AG08396 (cell line): ENCODE measurements around the gene FADS3.

ENCODE experiments used
- DNase-seq: peaks from one replicate; pipeline ENCODE4 v3.0.0; 2012; ENCODE audit warnings: low spot score, mixed read lengths

Gene FADS3

DNA sequence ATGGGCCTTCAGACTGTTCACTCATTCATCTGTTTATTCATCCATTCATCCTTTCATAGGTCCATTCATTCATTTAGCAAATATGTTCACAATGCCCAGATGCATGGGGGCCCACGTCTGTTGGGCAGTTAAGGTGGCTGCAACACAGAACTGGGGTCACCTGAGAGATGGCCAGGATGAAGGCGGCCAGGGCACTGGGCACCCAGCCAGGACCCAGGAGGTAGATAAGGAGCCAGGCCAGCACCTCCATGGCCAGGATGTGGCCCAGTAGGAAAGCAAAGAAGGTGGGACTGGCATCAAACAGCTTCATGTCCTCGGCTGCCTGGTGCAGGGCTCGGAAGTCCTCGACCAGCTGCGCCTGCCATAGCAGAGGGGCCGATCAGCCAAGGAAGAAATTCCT lies 12.2 kb downstream of the FADS3 start:
- DNase-seq: no peak

DNA sequence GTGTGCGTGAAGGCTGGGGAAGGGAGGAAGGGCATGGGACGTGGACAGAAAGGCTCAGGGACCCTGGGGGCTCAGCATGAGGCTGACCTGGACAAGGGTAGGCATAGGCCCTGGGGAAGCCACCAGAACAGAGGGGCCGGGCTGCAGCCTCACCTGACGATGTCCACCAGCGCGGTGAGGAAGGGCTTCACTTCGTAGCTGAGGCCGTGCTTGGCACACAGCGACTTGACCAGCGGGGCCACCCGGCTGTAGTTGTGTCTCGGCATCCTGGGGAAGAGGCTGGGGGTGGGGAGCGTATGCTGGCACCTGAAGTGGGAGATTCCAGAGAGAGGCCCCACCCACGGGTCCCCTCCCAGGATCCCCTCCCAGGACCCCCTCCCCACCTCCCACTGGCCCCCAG lies 15.6 kb downstream of the FADS3 start:
- no peak for DNase-seq

DNA sequence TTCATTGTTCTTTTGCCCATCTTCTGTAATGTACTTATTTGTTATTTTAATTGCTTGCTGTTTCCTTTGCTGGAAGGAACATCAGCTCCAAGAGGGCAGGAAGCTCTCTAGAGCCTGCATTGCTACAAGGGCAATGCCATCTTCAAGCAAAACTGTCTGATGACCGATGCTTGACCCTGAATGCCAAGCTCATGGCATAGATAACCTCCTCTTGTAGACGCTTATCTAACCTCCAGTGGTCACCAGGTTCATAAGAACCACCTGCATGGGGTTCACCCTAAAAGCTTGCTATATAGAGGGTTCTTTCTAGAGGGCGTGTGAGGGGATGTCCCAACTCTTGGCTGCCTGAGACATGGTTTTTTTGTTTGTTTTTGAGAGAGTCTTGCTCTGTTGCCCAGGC lies 16.5 kb downstream of the FADS3 start:
- no peak for DNase-seq

DNA sequence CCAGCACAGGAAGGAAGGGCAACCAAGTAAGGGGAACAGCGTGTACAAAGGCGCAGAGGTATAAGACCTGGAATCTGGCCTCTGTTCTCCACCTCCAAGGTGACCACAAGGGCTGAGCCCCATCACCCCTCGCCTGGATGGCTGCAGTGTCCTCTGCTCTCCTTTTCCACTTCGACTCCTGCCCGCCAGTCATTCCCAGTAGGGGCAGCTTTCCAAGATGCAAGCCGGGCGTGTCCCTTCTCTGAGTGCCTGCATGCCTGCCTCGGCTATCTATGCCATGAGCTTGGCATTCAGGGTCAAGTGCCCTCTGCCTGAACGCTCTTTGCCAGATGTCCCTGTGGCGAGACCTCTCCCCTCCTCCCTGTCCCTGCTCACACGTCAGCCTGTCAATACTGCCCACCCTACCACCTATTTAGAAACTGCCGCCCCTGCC lies 17.0 kb downstream of the FADS3 start:
- no peak for DNase-seq

DNA sequence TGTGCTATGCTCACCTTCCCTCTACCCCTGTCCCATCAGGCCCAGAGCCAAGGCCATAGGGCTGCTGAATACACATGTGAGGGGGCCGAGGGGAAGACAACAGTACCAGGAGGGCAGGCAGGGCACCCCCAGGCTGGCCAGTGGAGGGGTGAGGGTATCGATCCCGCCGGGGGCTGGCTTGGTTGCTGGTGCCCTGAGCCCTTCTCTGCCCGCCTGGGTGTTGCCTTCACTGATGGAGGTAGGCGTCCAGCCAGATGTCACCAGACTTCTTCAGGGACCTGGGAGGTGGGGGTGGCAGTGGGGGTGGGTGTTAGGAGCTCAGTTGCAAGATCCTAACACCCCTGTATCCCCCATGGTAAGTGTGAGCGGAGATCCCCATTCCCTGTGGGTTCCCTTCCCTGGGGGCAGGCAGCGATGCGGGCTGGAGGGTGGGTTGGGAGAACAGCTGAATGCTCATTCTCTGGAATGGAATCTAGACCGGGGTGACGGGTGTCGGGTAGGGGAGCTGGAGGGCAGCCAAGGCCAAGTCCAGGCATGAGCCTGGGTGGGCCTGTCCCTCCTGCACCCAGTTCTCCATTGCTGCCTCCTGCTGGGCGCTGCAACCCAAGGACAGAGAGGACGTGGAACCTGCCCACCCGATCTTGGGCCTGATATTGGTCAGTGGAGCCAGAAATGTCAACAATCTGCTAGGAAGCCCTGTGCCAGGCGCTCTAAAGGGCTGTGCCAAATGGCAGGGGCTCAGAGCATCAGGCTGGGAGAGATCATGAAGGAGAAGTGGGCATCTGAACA lies 17.6 kb downstream of the FADS3 start:
- DNase-seq: no peak

DNA sequence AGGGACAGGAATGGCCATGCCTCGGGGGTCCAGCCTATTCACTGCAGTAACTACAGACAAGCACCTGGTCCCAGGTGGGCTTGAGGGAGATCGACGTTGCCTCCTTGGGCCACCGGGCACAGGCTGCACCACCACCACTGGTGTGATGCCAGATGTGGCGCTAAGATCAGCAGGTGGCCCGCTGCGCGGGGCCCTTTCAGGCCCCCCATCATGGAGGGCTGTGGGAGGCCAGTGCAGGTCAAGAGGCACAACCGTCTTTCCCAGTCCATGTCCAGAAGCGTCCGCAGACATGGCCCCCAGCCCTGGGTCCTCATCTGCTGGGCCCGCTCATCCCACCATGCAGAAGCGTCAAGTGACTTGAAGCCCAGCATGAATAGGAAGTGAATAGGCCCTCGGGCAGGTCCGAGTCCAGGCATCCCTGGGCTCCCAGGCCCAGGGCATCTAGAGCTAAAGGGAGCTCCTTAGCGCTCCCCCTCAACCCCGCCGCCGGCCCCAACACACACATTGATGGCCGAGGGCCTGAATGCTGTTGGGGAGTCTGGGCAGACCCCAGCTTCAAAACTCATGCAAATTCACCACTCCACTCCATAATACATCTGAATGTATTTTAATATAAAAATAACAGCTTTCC lies 18.3 kb downstream of the FADS3 start:
- no peak for DNase-seq

DNA sequence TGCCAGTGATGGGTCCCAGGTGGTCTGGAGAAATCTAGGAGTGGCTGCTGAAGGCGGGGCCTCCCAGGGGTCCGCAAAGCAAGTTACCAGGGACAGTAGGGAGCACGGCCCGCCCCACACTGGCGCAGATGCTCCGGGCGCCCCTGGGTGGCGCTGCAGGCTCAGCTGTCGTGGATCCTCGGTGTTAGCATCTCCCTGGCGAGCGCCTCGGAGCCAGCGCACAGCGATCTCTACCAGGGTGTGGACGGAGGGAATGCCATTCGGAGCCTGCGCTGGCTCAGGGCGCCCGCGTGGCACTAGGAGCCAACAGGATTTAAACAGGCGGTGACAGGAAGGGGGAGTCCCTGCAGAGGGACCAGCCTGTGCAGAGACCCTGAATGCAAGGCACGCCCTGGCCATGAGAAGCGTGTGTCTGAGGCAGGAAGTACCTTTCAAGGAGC lies 20.2 kb downstream of the FADS3 start:
- DNase-seq: peak; percentile 91

DNA sequence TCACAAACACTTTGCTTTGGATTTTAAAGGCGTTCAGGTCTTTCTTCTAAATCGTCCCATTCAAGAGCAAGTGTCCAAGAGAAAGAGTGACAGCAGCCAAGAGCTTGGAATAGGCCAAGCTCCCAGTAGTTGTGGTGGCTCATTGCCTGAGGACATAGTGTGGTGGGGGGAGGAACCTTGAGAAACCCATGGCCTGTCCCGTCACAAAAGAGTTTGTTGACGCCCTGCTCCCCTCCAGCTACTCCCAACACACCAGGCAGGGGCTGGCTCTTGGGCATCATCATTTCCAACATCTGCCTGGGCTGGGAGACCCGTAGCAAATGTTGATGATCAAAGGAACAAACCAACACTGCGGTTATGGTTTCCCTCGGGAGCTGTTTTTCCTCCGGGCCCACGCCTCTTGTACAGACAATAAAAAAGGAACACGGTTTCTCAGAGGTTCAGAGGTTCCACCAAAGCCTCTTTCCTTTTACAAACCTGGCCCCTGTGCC lies 20.8 kb downstream of the FADS3 start:
- DNase-seq: no peak

DNA sequence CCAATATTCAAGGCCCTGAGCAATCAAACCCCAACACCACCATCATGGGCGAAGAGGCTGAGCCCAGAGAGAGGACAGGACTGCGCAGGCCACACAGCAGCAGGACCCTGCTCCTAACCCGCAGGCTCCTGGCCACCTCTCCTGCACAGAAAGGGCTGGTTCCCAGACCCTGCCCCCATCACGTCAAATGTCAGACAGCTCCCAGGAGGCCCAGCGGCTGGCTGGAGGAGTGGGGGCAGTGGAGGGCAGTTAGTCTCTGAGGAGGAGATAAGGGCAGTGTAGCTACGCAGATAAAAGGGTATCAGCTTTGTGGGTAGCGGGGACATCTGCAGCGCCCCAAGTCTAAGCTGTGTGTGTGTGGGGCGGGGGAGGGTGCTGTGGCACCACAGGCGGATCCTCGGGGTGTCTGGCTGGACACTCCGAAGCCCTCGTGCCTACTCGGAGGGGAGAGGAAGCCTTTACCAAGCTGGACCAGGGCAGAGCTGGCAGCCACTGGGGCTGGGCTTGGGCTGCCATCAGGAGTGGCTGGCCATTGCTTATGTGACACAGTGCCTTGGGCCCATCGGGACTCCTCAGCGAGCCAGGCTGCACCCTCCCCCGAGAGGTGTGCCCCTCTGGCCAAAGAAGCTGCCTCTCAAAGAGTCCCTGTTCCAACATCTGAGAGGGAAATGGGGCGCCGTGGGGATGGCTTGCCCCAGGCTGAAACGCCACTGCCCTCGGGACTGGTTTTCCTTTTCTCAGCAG lies 21.5 kb downstream of the FADS3 start:
- DNase-seq: no peak

DNA sequence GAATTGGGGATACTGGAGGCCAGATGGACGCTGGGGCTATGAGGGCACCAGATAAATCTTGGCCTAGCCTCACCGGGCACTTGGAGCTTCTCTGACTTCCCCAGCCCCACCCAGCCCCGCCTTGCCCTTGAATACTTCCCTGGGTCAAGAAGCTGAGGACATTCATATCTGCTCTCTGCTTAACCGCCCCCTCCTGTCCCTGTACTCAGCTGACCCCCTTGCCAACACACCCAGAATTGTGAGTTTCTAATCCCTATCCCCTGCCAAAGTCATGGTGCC lies 22.0 kb downstream of the FADS3 start:
- DNase-seq: no peak

DNA sequence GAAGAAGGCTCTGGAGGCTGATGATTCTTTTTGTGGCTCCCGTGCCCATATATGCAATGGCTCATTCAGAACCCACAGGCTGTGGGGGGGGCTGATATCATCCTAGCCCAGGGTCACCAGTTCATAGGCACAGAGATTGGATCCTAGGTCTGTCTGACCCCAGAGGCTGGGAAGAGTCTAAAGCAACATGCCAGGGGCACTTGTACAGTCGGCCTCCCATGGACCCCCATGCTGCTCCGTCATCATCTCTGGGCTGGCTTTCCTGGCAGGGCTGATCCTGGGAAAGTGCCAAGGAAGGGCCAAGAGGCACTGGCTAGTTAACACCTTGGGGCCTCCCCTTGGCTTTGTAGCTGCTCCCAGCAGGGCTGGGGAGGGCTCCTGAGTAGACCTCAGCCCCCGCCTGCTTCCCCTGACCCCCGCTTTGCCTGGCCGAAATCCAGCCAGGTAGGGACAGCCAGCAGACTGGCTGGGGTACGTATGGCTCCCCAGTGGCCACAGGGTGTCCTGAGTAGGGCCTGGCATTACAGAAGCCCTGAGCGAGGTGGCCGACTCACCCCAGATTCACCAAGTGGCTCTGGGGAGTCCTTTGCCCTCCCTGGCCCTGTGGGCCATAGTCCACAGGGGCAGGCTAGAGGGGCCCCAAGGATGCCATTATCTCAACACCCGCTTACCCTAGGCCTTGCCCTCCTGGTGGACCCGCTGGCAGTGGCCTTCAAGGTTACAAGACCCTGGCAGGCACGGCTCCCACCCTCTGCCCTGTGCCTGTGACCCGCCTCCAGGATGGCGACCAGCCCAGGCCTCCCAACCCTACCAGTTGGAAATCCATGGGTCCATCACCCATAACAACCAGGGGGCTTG lies 22.5 kb downstream of the FADS3 start:
- DNase-seq: no peak

DNA sequence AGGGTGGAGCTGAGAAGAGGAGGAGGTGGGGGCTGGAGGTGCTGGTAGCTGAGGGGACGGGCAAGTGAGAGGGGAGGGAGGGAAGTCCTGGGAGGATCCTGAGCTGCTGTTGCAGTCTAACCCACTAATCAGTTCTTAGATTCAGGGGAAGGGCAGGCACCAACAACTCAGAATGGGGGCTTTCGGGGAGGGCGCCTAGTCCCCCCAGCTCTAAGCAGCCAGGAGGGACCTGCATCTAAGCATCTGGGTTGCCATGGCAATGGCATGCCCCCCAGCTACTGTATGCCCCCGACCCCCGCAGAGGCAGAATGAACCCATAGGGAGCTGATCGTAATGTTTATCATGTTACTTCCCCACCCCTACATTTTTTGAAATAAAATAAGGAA lies 24.4 kb downstream of the FADS3 start:
- DNase-seq: no peak

DNA sequence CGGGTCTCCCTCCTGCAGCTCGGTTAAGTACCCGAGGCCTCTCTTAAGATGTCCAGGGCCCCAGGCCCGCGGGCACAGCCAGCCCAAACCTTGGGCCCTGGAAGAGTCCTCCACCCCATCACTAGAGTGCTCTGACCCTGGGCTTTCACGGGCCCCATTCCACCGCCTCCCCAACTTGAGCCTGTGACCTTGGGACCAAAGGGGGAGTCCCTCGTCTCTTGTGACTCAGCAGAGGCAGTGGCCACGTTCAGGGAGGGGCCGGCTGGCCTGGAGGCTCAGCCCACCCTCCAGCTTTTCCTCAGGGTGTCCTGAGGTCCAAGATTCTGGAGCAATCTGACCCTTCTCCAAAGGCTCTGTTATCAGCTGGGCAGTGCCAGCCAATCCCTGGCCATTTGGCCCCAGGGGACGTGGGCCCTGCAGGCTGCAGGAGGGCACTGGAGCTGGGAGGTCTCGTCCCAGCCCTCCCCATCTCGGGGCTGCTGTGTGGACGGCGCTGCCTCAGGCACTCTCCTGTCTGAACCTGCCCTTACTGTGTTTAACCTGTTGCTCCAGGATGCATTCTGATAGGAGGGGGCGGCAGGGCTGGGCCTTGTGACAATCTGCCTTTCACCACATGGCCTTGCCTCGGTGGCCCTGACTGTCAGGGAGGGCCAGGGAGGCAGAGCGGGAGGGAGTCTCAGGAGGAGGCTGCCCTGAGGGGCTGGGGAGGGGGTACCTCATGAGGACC lies 25.0 kb downstream of the FADS3 start:
- no peak for DNase-seq

DNA sequence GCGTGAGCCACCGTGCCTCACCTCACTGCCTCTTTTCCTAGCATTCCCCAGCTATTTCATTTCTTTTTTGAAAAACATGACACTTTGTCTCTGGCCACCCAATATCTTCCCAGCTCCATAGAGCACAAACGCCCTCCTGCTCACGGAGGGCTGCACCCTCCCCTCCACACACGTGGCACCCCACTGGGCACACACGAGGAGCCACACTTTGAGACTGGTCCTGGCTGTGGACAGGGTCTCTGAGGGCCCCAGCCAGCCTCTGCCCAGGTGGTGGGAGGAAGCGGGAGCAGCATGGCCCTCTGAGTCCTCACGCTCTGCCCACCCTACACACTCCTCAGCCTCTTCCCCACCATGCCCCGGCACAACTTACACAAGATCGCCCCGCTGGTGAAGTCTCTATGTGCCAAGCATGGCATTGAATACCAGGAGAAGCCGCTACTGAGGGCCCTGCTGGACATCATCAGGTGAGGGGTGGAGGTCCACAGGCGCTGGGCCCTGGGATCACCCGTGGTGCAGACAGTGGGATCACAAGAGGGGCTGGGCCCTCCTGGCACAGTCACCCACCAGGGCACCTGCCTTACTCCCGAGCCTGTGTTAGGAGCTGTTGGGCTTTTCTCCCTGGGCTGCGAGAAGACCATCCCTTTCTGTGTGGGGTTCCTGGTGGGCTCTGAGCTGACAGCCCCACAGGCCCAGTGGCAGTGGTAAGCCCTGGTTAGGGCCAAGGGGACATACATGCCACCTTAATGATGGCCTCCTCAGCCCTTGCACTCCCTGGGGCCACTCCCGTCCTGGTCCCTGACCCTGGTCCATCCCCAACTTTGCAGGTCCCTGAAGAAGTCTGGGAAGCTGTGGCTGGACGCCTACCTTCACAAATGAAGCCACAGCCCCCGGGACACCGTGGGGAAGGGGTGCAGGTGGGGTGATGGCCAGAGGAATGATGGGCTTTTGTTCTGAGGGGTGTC lies 26.2 kb downstream of the FADS3 start:
- no peak for DNase-seq

DNA sequence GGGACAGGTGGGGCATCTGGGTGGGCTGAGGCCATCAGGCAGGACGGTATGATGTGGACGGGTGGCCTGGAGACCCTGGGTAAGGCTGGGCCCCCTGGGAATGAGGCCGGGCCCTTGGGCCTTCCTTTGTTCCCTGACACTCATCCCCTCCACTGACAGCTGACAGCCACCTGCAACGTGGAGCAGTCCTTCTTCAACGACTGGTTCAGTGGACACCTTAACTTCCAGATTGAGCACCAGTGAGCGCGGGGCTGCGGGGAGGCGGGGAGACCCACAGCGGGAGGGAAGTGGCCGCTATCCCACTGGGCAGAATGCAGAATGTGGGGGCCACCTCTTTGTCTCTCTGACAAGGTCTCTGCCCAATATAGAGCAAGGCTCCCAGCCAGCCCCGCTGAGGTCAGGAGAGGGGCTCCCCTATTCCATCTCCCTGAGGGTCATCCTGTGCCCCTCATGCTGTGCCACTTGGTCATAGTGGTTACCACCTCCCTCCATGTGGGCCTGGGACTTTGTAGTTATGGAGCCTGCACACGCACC lies 27.7 kb downstream of the FADS3 start:
- DNase-seq: no peak

DNA sequence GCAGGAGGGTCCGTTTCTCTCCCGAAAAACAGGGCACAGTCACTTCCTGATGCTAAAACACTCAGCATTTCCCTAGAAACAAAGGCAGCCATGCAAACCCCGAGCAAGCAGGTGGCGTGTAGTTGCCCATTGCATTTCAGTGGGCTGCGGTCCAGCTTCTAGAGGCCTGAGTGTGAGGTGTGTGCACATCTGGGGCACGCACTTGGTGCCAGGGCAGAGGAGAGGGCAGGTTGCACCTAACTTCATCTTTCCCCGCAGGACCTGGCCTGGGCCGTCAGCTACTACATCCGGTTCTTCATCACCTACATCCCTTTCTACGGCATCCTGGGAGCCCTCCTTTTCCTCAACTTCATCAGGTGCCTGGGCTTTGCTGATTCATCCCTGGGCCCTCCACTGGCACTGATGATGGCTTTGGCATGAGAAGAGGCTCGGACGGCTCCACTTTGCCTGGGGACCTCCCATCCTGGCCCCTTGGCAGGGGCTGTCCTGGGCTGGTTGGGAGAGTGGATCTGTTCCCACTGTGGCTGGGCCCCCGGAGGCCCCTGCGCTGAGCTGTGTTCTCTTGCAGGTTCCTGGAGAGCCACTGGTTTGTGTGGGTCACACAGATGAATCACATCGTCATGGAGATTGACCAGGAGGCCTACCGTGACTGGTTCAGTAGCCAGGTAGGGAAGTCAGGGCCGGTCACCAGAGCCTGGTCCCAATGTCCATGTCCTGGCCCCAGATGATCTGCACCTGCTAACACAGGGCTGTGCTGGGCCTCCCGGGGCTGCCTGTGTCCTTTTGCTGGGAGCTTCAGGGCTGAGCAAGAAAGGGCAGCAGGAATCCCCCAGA lies 28.4 kb downstream of the FADS3 start:
- DNase-seq: no peak

DNA sequence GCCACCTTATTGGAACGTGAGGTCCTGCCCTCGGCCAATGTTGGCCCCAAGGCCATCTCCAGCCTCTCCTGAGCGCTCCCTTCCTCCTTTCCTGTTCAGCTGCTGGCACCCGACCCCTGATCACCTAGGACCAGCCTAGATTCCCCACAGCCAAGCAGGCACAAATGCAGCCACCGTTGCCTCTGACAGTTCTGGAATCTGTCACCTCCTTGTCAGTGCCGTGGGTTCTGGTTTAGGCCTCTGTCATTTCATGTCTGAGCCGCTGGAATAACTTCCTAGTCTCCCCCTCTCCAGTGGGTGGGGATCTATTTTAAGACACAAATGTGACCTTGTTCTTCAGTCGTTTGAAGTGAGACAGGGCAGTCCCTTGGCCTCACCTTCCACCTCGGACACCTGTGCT lies 29.7 kb downstream of the FADS3 start:
- DNase-seq: no peak

DNA sequence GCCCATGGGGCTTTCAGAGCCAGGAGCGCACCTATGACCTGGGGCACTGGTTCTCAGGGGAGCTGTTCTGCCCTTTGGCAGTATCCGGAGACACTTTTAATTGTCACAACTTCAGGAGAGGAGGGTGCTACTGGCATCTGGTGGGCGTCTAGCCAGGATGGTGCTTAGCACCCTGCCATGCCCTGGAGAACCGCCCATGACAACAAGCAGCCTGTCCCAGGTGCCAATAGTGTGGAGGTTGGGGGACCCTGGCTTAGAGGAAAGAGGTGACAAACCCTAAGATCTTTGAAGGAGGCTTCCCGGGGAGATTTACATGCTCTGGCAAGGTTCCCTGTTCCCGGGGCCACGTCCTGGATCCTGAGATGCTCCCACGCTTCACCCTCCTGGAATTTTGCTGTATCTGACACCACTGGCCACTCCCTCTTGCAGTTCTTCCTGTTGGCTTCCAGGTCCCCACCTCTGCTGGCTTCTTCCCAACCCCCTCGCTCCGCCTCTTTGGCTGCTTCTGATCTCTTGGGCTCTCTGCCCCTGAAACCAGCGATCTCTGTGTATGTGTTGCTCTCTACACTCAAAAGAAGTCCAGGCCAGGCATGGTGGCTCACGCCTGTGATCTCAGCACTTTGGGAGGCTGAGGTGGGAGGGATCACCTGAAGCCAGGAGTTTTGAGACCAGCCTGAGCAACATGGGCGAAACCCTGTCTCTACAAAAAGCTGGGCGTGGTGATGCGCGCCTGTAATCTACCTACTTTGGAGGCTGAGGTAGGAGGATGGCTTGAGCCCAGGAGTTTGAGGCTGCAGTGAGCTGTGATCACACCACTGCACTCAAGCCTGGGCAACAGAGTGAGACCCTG lies 31.1 kb downstream of the FADS3 start:
- no peak for DNase-seq
